ENCODE results near the gene STPG3.

DNA sequence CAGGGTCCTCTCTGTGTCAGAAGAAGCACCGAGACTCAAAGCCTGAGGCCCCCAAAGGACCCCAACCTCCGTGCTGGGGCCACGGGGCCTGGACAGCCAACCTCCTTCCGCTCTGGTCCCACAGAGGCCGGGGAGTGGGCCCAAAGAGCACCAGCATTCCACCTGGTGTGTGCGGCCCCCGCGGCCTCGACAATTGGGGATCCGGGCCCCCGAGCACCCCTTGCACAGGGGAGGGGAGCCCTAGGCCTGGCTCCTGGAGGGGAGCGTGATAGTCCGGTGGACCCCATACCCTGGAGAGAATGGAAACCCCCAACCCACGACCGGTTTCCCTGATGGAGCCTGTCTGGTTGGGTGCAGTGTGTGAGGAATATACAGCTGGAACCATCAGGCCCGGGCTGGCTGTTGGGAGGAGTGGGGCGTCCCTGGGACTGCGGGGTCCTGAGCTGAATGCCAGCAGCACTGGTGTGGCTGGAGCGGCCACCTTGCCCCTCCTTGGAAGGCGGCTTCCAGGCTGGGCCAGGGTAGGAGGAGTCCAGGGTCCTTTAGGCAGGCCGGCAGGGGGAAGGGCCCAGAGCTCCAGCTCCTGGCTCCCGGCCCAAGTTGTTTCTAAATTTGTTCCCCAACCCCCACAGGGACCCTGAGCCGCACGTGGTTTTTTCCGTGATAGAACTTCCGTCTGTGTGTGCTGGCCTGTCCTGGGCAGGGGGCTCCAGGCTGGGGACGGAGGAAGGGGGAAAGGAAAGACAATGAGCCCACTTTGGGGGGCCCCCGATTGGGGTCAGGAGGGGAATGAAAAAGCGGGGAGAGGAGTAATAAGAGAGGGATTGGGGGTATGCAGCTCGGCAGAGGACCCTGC lies 25.6 kb downstream of the STPG3 start:
- no peak for TF ChIP-seq GATA3 (IDR thresholded peaks at IDR 0.05; ENCODE audit: low read depth, low read length)
- no peak for TF ChIP-seq GATA2 (IDR thresholded peaks at IDR 0.05; ENCODE audit: low read depth, low read length)
